ENCODE measurements around the gene BAHCC1.

BAHCC1 gene

DNA sequence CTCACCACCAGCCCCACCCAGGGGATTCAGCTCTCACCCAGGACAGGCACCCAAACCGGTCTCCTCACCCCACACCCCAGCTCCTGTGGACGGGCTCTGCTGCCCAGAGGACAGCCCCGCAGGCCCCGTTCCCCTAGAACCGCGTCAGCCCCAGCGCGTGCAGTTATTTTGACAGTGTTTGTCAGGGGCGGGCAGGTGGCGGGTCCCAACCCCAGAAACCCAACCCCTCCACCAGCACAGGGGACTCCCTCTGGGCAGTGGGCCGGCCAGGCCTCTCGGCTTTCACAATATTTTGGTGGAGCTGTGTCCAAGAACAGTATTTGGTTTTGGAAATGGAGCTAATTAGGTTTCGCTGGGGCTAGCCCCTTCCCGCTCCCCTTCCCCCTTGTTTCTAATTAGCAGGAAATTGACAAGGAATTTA lies 44.8 kb downstream of the BAHCC1 start:
- FAIRE-seq (no peak), DNase-seq (ENCODE audit: low spot score) (no peak)

DNA sequence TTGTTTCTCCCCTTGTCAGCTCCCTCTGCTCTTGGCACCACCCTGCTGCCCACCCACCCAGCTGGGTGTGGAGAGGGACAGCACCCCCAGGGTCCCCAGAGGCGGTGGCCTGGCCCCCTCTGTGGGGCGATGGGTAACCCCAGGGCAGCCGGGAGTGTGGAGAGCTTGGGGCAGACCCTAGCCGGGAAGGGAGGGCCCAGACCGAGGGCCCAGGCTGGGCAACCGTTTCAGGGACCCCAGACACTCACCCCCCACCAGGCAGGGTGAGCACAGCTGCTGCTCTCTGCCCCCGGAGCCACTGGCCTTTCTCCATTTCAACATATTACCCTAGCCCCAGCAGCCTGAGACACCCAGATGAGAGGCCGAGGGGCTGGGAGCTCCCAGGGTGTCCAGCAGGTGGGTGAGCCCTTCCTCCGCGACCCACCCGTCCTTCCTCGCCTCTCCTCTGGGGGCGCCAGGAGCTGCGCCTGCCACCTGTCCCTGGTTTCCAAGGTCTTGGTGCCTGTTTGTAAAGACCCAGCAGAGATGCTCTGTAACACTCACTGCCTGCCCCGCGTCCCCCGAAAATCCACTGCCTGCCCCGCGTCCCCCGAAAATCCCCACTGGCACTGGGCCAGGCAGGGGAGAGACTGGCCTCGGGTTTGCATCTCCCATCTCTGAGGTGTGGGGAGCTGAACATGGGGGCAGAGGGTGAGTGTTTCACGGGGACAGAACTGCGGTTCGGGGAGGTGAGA lies 45.4 kb downstream of the BAHCC1 start:
- FAIRE-seq (no peak), DNase-seq (ENCODE audit: low spot score) (no peak)

DNA sequence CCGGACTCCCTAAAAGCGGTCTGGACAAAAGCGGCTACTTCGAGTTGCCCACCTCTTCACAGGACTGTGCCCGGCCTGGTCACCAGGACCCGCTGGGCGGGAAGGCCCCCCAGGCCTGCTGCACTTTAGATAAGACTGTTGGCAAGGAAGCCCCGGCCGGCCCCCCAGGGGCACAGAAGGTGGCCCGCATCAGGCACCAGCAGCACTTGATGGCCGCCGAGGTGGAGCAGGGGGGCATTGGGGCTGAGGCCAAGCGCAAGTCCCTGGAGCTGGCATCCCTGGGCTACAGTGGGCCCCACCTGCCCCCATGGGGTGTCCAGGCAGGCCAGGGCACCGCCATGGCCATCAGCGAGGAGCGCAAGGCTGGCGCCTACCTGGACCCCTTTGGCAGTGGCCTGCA lies 47.5 kb downstream of the BAHCC1 start:
- DNase-seq (ENCODE audit: low spot score): no peak
- no peak for FAIRE-seq

DNA sequence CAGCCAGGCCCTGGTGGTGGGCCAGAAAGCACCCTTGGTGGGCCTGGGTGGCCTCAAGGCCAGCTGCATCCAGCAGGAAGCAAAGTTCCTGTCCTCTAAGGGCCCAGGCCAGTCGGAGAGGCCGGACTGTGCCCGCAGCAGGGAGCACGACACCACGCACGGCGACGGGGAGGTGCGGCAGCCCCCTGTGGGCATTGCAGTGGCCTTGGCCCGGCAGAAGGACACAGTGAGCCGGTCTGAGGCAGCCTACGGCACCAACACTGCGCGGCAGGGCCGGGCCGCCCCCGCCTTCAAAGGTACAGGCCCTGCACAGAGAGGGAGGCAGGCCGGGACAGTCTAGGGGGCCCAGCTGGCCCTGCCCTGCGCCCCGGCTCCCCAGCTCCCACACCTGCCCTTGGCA lies 48.0 kb downstream of the BAHCC1 start:
- FAIRE-seq (no peak), DNase-seq (ENCODE audit: low spot score) (no peak)

DNA sequence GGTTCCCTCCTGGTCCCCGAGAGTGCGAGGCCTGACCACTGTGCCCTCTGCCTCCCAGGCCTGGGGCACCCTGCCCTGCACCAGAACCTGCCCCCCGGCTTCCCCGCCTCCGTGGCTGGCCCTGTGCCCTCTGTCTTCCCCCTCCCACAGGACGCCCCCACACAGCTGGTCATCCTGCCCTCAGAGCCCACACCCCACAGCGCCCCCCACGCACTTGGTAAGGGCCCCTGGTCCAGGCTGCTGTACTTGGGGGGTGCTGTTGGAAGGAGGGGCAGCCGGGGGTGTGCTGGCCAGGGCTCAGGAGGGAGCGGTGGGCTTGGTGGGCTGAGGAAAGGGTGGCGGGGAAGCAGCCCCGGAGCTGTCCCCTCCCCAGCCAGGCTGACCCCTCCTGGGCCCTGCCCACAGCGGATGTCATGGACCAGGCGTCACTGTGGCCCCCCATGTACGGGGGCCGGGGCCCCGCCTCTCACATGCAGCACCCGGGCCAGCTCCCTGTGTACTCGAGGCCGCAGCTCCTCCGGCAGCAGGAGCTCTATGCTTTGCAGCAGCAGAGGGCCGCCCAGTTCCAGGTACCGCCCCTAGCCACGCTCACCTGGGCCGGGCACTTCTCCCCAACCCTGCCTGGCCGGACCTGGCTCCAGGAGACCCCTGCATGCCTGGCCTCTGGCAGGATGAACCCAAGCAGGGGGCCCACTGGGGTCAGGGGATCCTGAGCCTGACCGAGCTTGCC lies 49.5 kb downstream of the BAHCC1 start:
- no peak for DNase-seq (ENCODE audit: low spot score)
- no peak for FAIRE-seq

DNA sequence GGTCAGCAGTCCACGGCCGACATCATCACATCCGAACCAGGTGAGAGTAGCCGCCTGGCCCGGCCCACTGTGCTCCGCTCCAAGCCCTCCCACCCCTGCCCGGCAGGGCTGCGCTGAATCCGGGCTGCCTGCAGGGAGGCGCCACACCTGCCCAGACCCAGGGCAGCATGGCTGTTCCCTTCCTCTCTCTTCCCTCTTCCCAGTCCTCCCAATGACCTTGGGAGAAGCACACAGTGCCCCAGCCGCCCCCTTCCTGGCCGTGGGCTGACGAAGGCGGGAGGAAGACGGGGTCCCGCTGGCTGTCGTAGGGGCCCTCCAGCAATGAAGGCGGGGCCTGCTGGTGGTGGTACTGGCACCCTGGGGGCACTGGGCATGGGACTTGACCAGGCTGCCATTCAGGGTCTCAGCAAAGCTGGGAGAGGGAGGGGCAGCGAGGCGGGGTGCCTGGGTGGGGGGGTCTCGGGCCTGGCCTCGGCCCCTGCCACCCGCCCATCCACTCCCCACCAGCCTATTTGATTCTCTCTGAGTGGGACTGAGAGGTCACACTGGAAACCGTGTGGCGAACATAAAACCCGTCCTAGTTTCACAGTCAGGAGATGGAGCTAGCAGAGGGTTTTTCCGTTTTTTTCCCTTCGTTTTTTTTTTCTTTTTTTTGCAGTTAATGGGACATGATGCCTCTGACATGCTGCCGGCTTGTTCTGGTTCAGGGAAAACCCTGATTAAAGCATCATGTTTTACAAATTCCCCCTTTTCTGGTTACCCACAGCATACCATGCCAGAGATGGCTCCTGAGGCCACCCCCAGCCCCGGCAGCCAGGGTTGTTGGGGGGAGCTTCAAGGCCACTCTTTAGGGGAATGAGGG lies 50.6 kb downstream of the BAHCC1 start:
- FAIRE-seq: no peak
- DNase-seq (ENCODE audit: low spot score): no peak

DNA sequence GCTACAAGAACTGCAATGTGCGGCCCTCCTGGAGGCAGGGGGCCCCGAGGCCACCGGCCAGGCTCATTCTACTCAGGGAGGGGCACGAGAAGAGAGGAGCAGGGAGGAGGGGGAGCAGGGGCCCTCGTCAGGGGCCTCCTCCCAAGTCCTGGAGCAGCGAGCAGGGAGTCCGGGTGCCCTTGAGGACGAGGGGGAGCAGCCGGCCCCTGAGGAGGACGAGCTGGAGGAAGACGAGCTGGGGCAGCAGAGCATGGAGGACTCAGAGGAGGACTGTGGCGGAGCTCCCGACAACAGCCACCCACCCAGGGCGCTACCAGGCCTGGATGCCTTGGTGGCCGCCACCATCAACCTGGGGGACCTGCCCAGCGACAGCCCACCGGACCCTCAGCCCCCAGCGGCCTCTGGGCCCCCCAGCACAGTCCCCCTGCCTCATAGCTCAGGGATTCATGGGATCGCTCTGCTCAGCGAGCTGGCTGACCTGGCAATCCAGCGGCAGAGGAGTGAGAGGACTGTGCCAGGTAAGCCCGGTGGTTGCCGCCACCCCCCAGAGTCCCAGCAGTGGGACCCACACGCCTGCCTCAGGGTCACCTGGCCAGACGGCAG lies 52.2 kb downstream of the BAHCC1 start:
- DNase-seq (ENCODE audit: low spot score) (no peak), FAIRE-seq (no peak)

DNA sequence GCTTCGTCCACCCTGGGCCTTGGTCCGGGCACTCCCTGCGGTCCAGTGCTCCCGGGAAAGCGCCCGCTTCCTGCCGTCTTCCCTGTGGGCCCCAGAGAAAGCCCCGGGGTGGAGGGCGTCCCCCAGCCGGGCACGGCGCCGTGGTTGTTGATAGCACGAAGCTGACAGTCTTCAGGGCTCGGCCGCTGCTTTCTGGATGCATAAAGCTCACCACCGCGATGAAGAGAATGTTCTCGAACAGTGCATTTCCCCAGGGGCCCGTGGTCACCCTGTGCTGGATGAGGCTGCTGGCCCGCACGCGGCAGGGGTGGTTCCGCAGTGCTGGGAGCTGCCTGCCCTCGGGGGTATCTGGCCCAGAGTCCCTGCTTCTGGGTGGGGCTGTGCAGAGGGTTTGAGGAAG lies 53.2 kb downstream of the BAHCC1 start:
- DNase-seq (ENCODE audit: low spot score) (no peak), FAIRE-seq (no peak)

DNA sequence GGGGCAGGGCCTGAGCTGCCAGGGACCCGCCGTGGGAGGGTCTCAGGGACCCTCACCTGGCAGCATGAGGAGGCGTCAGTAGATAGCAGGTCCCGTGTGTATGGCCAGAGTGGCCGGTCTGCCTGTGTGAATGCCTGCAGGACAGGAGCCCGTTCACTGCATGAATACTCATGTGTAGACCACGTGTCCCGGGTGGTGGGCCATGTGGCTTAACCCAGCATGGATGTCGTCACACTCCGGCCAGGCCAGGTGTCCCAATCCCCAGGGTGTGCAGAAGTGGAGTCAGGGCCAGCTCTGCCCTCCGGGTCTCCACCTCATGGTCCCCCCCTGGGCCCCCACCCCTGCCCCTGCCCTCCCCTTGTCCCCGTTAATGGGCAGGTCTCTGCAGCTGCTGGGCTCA lies 53.7 kb downstream of the BAHCC1 start:
- DNase-seq (ENCODE audit: low spot score) (no peak), FAIRE-seq (no peak)

DNA sequence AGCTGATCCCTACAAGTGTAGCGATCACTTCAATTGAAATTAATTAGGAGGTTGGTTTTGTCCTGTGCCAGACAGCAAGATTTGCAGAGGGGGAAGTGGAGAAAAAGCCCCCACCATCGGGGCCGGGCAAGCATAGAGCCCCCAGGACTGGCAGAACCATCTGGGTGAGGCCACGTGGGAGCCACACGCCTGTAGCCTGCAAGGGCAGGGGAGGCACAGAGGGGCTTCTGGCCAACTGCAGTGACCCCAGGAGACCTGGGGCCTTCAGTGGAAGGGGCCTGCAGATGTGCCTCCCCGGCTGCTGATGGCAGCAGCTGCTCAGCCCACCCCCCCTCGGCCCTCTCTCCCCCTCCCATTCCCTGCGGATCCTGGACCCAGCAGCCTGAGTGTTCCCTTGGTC lies 54.1 kb downstream of the BAHCC1 start:
- FAIRE-seq (no peak), DNase-seq (ENCODE audit: low spot score) (no peak)

DNA sequence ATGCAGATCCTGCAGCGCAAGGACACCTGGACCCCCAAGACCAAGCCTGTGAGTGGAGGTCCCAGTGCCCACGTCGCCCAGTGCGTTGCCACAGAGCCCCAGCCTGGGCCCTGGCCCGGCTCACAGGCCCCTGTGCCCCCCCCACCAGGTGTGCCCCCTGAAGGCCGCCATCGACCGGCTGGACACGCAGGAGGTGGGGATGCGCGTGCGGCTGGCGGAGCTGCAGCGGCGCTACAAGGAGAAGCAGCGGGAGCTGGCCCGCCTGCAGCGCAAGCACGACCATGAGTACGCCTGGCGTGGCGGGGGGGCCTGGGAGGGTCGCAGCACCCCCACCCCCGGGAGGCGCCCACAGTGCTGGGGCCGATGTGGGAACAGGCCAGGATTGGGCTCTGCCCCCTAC lies 56.6 kb downstream of the BAHCC1 start:
- FAIRE-seq (no peak), DNase-seq (ENCODE audit: low spot score) (no peak)

DNA sequence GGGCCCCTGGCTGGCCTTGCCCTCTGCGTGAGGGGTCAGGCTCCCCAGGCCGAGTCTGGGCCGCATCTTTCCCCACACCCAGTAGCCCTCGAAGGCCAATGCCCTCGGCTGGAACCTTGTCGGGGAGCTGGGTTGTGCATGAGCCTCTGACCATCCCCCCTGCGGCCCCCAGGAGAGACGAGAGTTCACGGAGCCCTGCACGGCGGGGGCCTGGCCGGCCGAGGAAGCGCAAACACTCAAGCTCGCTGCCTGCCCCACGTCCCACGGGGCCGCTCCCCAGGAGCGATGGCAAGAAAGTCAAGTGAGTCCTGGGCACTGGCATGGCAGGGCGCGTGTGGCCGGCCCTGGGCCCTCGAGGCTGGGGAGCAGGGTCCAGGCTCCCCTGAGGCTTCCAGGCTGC lies 57.3 kb downstream of the BAHCC1 start:
- DNase-seq (ENCODE audit: low spot score) (no peak), FAIRE-seq (no peak)

DNA sequence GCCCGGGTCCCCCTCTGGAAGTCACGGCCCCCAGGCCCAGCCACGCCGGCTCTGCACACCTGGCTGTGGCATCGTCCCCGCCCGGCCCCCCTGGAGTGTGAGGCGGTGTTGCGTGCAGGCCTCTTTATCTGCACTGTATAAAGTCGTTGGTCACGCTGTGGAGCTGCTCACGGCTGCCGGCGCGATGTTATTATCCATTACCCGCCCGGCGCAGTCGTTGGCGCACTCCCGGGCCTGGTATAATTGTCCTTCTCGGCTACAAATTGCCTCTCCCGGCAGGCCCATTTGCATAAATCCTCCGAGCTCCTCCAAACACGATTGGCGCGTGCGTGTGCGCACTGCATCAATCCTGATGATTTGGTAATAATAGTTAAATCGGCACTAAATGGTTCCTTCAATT lies 57.8 kb downstream of the BAHCC1 start:
- DNase-seq (ENCODE audit: low spot score): no peak
- FAIRE-seq: no peak

DNA sequence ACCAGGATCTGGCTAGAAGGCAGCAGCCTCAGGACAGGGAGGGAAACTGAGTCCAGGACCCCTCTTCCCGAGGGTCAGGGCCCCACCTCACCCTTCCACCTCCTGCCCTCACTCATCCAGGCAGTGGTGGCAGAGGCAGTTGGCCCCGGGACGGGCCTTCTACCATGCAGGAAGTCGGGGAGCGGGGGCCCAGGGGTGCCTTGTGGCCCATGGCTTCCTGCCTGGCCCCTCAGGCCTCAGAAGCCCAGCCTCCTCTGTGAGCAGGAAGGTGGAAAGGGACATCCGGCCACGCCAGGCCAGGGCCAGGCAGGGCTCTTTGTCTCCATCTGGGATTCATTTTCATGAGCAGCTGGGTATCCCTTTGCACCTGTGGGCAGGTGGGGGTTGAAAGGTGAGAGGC lies 58.5 kb downstream of the BAHCC1 start:
- DNase-seq (ENCODE audit: low spot score) (no peak), FAIRE-seq (no peak)

DNA sequence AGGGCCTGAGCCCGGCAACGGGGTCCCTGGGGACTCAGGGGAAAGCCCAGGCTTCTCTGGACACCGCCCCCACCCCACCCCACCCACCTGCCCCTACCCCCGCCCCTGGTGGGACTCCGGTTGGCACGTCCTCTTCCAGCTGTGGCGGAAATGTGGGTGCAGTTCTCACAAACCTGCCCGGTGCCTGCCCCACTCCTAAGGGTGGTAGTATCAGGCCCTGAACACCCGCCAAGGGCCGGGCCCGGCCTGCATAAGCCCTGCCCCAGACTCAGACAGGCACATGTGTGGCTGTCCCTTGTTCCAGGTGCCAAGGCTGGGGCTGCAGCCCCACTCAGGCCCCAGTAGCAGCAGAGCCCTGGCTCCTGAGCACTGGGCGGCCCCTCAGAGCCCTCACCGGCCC lies 59.2 kb downstream of the BAHCC1 start:
- DNase-seq (ENCODE audit: low spot score) (no peak), FAIRE-seq (no peak)

DNA sequence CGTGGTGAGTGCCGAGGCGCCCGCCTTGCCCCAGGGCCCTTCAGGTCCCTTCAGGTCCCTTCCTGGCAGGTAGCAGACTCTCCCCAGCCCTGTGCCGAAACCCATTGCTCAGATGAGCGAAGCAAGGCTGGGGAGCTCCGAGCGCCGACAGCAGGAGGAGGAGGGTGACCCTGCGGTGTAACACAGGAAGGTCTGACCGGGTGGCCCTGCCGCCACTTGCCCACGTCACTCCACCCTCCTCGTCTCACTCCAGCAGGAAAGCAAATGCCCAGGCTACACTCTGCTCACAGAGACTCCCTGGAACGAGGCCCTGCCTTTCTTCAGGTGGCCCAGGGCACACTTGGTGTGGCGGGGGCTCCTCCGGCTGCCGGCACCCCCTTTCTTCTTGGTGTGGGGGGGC lies 60.1 kb downstream of the BAHCC1 start:
- no peak for FAIRE-seq
- DNase-seq (ENCODE audit: low spot score): no peak

DNA sequence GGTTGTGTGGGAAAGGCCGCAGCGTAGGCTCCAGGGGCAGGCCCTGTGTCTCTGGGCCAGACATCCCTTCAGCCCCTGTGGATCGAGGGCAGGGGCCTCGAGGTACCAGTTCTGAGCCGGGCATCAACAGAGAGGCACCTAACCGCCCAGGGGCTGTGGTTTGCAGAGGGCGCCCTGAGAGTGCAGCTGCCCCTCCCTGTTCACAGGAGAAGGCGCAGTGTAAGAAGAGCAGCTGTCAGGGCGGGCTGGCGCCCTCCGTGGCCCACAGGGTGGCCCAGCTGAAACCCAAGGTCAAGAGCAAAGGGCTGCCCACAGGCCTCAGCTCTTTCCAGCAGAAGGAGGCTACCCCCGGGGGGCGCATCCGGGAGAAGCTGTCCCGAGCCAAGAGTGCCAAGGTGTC lies 60.8 kb downstream of the BAHCC1 start:
- no peak for FAIRE-seq
- no peak for DNase-seq (ENCODE audit: low spot score)

DNA sequence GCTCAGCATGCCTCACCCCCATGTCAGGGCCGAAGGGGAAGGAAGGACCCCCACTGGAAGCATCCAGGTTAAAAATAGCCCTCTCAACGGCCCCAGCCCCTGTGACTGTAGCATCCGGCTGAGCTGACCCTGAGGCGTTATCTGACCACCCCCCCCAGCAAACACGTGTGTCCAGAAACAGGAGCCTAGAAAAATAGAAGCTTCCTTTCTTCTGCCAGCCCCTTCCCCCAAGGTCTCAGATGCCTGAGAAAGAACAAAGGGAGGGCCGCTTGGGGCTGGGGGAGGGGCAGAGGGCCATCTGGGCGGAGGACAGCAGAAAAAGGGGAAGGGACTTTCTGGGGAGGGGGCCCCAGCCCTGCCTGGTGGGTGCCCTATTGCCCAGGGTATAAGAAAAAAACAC lies 61.5 kb downstream of the BAHCC1 start:
- no peak for DNase-seq (ENCODE audit: low spot score)
- FAIRE-seq: no peak

DNA sequence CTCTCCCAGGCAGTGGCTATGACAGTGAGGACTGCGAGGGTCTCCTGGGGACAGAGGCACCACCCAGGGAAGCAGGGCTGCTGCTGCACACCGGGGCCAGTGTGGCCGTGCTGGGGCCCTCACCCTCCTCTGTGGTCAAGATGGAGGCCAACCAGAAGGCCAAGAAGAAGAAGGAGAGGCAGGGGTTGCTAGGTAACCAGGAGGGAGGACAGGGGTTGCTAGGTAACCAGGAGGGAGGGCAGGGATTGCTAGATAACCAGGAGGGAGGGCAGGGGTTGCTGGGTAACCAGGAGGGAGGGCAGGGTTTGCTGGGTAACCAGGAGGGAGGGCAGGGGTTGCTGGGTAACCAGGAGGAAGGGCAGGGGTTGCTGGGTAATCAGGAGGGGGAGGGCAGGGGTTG lies 62.1 kb downstream of the BAHCC1 start:
- FAIRE-seq (no peak), DNase-seq (ENCODE audit: low spot score) (no peak)

DNA sequence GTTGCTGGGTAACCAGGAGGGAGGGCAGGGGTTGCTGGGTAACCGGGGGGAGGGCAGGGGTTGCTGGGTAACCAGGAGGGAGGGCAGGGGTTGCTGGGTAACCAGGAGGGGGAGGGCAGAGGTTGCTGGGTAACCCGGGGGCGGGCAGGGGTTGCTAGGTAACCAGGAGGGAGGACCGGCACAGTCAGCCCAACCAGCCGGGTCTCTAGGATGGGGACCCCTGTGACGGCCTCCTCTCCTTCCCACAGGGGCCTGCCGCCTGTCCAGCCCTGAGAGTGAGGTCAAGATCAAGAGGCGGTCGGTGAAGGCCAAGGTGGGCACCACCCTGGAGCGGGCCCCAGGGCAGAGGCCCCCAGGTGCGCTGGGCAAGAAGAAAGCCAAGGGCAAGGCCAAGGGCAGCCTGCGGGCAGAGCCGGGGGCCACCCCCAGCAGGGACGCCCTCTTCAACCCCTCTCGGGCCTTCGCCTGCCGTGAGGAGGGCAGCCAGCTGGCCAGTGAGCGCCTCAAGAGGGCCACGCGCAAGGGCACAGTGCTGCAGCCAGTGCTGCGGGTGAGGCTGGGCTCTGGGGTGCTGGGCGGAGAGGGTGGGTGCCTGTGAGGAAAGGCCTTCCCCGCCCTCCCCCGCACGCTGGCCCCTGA lies 62.8 kb downstream of the BAHCC1 start:
- DNase-seq (ENCODE audit: low spot score) (no peak), FAIRE-seq (no peak)

DNA sequence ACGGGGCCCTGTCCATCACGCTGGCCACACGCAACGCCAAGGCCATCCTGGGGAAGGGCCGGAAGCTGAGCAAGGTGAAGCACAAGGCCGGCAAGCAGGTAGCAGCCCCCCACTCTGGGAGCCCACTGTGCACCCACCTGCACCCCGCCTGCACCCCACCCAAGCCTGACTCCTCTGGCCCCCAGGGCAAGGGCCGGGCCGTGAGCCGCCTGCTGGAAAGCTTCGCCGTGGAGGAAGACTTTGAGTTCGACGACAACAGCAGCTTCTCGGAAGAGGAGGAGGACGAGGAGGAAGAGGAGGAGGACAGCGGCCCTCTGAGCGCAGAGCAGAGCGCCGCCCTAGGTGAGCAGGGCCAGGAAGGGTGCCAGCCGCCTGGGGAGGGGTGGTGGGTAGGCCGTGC lies 63.4 kb downstream of the BAHCC1 start:
- no peak for DNase-seq (ENCODE audit: low spot score)
- FAIRE-seq: no peak
